Stimulated activated CD4-positive, alpha-beta T cell treated with anti-CD3 and anti-CD28 coated beads, Interleukin-1b, Interleukin-23, amount 100 ng/mL, for 24 hours (primary cell): Measurements from ENCODE around the gene LIPT2.
A peak's percentile ranks its signal among the peaks of the same experiment; 100 is the strongest.
"Not testable (repeated sequence)": the region's sequence is repeated elsewhere in the genome, so short reads cannot be mapped to it uniquely, and the experiment has no call there.

Experiments used
- DNase-seq, 4 experiments: peaks; one replicate each; pipeline ENCODE4 v3.0.0-alpha.2; 2020; ENCODE audit warnings: low read depth in 4 of 4, low spot score in 1 of 4

LIPT2 gene

GRCh38 chr11:74492974-74493790 is at the start of gene LIPT2:
TSS of gene LIPT2 (minus strand) at chr11:74493724. CDS start at chr11:74493703, 21 bp downstream.
- DNase-seq = peak; percentile 94 to 98 (median 95)

- DNase-seq = no peak
Measured at GRCh38 chr11:74541466-74541865, 47.9 kb upstream of the LIPT2 start.

GRCh38 chr11:74540270-74540669 is 46.7 kb upstream of the LIPT2 start:
- DNase-seq = no peak

- no peak for DNase-seq
Measured at GRCh38 chr11:74538680-74539079, 45.2 kb upstream of the LIPT2 start.

- no peak for DNase-seq
Measured at GRCh38 chr11:74535371-74536160, 42.0 kb upstream of the LIPT2 start.

GRCh38 chr11:74534946-74535275 is 41.4 kb upstream of the LIPT2 start:
- not testable (repeated sequence) for DNase-seq

- no peak for DNase-seq
Measured at GRCh38 chr11:74534216-74534945, 40.9 kb upstream of the LIPT2 start.

GRCh38 chr11:74533421-74533820 is 39.9 kb upstream of the LIPT2 start:
- no peak for DNase-seq

GRCh38 chr11:74532501-74533246 is 39.1 kb upstream of the LIPT2 start:
- DNase-seq = no peak

- no peak for DNase-seq
Measured at GRCh38 chr11:74524978-74525377, 31.5 kb upstream of the LIPT2 start.

- DNase-seq = no peak
Measured at GRCh38 chr11:74524501-74524900, 31.0 kb upstream of the LIPT2 start.

- no peak for DNase-seq
Measured at GRCh38 chr11:74522776-74523175, 29.3 kb upstream of the LIPT2 start.

GRCh38 chr11:74521666-74522252 is 28.2 kb upstream of the LIPT2 start:
- DNase-seq = no peak

GRCh38 chr11:74520927-74521665 is 27.6 kb upstream of the LIPT2 start:
- DNase-seq = no peak

GRCh38 chr11:74520316-74520715 is 26.8 kb upstream of the LIPT2 start:
- DNase-seq = no peak

GRCh38 chr11:74519710-74520109 is 26.2 kb upstream of the LIPT2 start:
- DNase-seq = no peak

- not testable (repeated sequence) for DNase-seq
Measured at GRCh38 chr11:74517592-74517991, 24.1 kb upstream of the LIPT2 start.

- DNase-seq = no peak
Measured at GRCh38 chr11:74507582-74507981, 14.1 kb upstream of the LIPT2 start.

- no peak for DNase-seq
Measured at GRCh38 chr11:74506823-74507222, 13.3 kb upstream of the LIPT2 start.

- no peak for DNase-seq
Measured at GRCh38 chr11:74505911-74506310, 12.4 kb upstream of the LIPT2 start.
